Activated naive CD8-positive, alpha-beta T cell treated with anti-CD3 and anti-CD28 coated beads, Interleukin-2, amount 50 U/mL, for 16 hours (primary cell): ENCODE measurements around the gene DDX49.
"Not testable (repeated sequence)": the region's sequence is repeated elsewhere in the genome, so short reads cannot be mapped to it uniquely, and the experiment has no call there.

ENCODE experiments used
- DNase-seq: peaks from one replicate; pipeline ENCODE4 v3.0.0-alpha.2; 2020; ENCODE audit warnings: low read depth, low spot score

Gene DDX49

DNA sequence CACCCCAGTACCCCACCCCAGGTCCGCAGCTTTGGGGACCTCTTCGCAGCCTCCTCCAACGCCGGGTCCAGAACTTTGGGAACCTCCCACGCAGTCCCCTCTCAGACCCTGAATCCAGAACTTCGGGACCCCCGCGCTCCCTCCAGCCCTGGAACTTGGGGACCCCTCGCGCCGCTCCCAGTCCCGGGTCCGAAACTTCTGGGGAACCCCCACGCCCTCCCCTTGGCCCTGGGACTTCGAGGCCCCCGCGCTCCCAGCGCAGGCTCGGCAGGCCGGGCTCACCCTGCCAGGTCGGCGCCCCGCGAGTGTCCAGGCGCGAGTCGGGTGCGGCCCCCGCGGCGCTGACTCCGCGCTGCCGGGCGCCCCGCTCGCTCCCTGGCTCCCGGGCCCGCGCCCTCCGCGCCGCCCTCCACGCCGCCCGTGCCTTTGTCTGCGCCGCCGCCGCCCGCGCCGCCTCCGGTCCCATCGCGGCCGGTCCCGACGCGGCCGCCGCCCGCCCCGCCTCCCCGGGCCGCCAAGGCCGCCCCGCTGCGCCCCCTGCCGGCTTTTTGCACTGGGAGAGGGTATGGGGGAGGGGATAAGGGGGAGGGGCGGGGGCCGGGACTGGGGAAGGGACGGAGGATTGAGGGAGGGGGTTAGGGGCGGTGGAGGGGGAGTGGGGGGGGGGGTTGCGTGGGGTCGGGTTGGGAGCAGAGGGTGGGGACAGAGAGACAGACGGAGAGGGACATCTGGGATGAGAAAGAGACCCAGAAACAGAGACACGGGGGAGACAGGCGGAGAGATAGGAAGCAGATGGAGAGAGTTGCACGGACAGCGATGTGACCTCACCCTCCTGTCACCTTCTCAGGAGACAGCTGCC lies 21.5 kb downstream of the DDX49 start, which contains the start of gene HOMER3:
Gene HOMER3 (minus strand): TSS at position 449 of the 859 bp plus-strand sequence. CDS start 2,235 bp downstream, outside the sequence.
- DNase-seq, result peak; percentile 51

GRCh38 chr19:18941628-18942354 lies 22.3 kb downstream of the DDX49 start:
- no peak for DNase-seq

DNA sequence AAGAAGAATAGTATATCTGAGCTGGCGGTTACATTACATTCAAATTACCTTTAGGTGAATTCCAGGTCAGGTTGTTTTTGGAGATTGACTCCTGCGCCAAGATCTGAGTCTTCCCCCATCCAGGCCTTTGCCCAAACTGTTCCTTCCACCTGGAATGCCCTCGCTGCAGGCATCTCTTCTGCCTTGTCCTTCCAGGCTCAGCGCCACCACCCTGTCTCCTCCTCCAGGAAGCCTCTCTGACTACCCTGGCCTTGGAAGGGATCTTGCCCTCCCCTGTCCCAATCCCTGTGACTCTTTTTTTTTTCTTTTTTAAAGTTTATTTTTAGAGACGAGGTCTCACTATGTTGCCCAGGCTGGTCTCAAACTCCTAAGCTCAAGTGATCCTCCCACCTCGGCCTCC lies 23.2 kb downstream of the DDX49 start:
- DNase-seq, result no peak

GRCh38 chr19:18943465-18943864 lies 23.9 kb downstream of the DDX49 start:
- no peak for DNase-seq

DNA sequence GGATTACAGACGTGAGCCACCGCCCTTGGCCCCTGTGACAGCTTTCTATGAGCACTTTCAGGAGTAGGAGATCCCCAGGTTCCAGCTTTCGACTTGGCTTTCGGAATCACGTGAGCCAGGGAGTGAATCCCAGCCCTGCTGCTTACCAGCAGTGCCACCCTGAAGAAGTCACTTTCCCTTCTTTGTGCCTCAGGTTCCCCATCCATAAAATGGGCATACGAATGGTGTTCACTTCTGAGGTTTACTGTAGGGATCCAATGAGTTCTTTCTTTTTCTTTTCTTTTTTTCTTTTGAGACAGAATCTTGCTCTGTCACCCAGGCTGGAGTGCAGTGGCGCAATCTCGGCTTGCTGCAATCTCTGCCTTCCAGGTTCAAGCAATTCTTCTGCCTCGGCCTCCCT lies 25.8 kb downstream of the DDX49 start:
- DNase-seq, result no peak

DNA sequence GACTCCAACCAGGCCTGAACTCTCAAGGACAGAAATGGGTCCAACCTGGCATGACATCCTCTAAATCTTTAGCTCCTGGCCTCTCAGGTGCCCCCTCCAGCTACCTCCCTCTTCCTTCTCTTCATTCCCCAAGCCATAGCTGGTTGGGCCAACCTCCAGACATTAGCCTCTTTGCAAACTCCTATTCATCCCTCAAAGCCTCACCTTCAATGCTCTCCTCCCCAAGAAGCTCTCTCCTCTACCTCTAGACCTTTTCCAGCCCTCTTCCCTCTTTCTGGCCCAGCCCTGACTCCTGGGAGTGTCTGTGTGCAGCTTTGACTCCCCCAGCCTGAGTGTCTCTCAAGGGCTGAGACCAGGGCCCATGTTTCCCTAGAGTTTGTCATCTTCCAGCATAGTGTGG lies 26.8 kb downstream of the DDX49 start:
- no peak for DNase-seq

- no peak for DNase-seq
Measured at GRCh38 chr19:18946918-18947317, 27.4 kb downstream of the DDX49 start.

GRCh38 chr19:18948075-18948975 lies 28.8 kb downstream of the DDX49 start:
- DNase-seq, result no peak

GRCh38 chr19:18948976-18949356 lies 29.5 kb downstream of the DDX49 start:
- DNase-seq, result no peak

- DNase-seq, result no peak
Measured at GRCh38 chr19:18949858-18950257, 30.3 kb downstream of the DDX49 start.

DNA sequence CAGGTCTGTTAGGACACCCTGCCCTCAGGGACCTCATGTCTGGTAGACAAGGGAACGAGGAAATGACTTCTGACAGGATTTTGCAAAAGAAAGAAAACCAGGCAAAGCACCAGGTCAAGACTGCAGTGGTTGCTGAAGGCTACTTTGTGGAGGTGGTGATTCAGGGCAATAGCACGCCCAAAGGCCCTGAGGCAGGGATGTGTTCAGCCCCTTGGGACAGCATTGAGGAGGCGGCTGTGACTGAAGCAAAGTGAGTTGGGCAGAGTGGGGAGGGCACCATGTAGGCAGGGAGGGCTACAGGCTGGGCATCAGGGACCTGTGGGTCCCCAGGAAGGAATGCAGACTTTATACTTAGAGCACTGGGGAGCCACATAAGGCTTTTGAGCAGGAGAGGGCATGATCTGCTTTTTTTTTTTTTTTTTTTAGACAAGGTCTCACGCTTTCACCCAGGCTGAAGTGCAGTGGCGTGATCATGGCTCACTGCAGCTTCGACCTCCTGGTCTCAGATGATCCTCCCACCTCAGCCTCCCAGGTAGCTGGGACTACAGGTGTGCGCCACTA lies 32.3 kb downstream of the DDX49 start:
- DNase-seq, result no peak

DNA sequence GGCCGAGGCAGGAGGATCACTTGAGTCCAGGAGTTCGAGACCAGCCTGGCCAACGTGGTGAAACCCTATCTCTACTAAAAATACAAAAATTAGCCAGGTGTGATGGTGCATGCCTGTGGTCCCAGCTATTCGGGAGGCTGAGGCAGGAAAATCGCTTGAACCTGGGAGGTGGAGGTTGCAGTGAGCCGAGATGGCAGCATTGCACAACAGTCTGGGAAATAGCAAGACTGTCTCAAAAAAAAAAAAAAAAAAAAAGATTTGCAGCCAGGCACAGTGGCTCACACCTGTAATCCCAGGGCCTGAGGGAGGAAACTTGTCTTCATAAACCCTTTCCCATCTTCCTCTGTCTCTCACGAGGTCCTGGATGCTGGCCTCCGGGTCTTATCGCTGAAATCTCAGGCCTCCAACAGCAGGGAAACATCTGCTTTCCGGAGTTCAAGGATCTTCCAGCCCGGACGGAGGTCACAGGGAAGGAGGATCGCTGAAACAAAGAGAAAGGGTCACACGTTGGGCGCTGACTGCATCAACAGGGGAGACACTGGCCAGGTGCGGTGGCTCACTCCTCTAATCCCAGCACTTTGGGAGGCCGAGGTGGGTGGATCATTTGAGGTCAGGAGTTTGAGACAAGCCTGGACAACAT lies 33.0 kb downstream of the DDX49 start:
- not testable (repeated sequence) for DNase-seq

DNA sequence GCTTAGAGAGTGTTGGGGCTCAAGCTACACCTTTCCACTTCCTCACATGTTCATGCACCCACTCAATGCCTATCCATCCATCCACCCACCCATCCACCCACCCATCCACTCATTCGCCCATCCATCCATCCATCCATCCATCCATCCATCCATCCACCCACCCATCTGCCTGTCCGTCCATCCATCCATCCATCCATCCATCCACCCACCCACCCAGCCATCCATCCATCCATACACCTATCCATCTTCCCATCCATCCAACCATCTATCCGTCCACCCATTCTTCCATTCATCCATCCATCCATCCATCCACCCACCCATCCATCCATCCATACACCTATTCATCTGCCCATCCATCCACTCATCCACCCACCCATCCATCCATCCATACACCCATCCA lies 34.6 kb downstream of the DDX49 start:
- DNase-seq, result no peak

- DNase-seq, result no peak
Measured at GRCh38 chr19:18955042-18955441, 35.5 kb downstream of the DDX49 start.

DNA sequence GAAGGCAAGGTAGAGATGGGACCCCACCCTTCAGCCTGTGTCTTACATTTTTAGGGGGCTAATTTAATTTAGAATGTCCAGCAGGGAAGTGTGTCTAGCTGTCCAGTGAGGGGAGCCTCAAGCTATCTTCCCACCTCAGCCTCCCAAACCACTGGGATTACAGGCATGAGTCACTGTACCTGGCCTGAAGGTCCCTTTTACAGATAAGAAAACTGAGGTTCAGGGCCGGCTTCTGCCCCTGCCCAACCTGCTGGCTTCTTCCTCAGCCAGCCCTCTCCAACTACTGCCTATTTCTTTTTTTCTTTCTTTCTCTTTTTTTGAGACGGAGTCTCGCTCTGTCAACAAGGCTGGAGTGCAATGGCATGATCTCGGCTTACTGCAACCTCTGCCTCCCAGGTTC lies 40.9 kb downstream of the DDX49 start:
- no peak for DNase-seq

- DNase-seq, result no peak
Measured at GRCh38 chr19:18961767-18962620, 42.5 kb downstream of the DDX49 start.

- DNase-seq, result no peak
Measured at GRCh38 chr19:18964121-18964520, 44.6 kb downstream of the DDX49 start.

GRCh38 chr19:18966307-18966706 lies 46.8 kb downstream of the DDX49 start:
- no peak for DNase-seq

GRCh38 chr19:18967358-18968146 lies 48.0 kb downstream of the DDX49 start:
- no peak for DNase-seq
